Measurements from ENCODE around the gene UGT3A1.

The UGT3A1 gene

GRCh38 chr5:35904443-35905132 lies 86.6 kb downstream of the UGT3A1 start:
- no peak for DNase-seq (ENCODE audit: low spot score)

- DNase-seq (ENCODE audit: low spot score), result no peak
Measured at GRCh38 chr5:35903631-35904203, 87.5 kb downstream of the UGT3A1 start.

GRCh38 chr5:35902046-35902672 lies 89.0 kb downstream of the UGT3A1 start:
- no peak for DNase-seq (ENCODE audit: low spot score)

All from COLO829 (cell line).